Measurements from ENCODE around the gene SLC30A2.
A peak's percentile ranks its signal among the peaks of the same experiment; 100 is the strongest.

SLC30A2 gene

GRCh38 chr1:26050248-26050640 lies 4.3 kb upstream of the SLC30A2 start:
- TF ChIP-seq CTCF (conservative IDR thresholded peaks at IDR 0.05; ENCODE audit: low read depth, low read length): no peak
- H3K4me3 ChIP-seq (ENCODE audit: low read depth, low read length): no peak overlapping the region
- no peak for DNase-seq (ENCODE audit: low read depth)

GRCh38 chr1:26049531-26050247 lies 3.8 kb upstream of the SLC30A2 start:
- TF ChIP-seq CTCF (conservative IDR thresholded peaks at IDR 0.05; ENCODE audit: low read depth, low read length): no peak
- H3K4me3 ChIP-seq (ENCODE audit: low read depth, low read length): no peak overlapping the region
- peak; percentile 15 for DNase-seq (ENCODE audit: low read depth)

GRCh38 chr1:26047278-26047874 lies 1.5 kb upstream of the SLC30A2 start:
- H3K4me3 ChIP-seq (ENCODE audit: low read depth, low read length): no peak overlapping the region
- DNase-seq (ENCODE audit: low read depth): no peak
- no peak for TF ChIP-seq CTCF (conservative IDR thresholded peaks at IDR 0.05; ENCODE audit: low read depth, low read length)

- H3K4me3 ChIP-seq (ENCODE audit: low read depth, low read length): no peak overlapping the region
- TF ChIP-seq CTCF (conservative IDR thresholded peaks at IDR 0.05; ENCODE audit: low read depth, low read length): no peak
- DNase-seq (ENCODE audit: low read depth): no peak
Observed at GRCh38 chr1:26046246-26047095, 553 bp upstream of the SLC30A2 start.

GRCh38 chr1:26044971-26045721 lies 772 bp downstream of the SLC30A2 start:
- DNase-seq (ENCODE audit: low read depth): no peak
- no peak overlapping the region for H3K4me3 ChIP-seq (ENCODE audit: low read depth, low read length)
- TF ChIP-seq CTCF (conservative IDR thresholded peaks at IDR 0.05; ENCODE audit: low read depth, low read length): no peak

- no peak for DNase-seq (ENCODE audit: low read depth)
- no peak for TF ChIP-seq CTCF (conservative IDR thresholded peaks at IDR 0.05; ENCODE audit: low read depth, low read length)
Observed at GRCh38 chr1:26044414-26044813, 1.5 kb downstream of the SLC30A2 start.

More at GRCh38 chr1:26044414-26044813, 1.5 kb downstream of the SLC30A2 start:
- no peak overlapping the region for H3K4me3 ChIP-seq (ENCODE audit: low read depth, low read length)
